A549 (cell line): ENCODE data around the gene SLC24A4. TPM values are rescaled to one million over a fixed set of nuclear protein-coding genes. Genes with fewer than 3 reads are reported as not detected.

Source experiments
- ATAC-seq, 2 experiments: fragments of 200-7000 bp in 1 of 2; fragments of >200 bp in 1 of 2; cut with Nextera tagmentation in 1 of 2; cut with Tn5 transposase in 1 of 2; 3 replicates each; pipeline versions ENCODE4 v1.8.0 to v1.9.1; 2018 to 2020; ENCODE audit warnings: mild to moderate bottlenecking in 1 of 2, moderate library complexity in 1 of 2
- CTCF ChIA-PET: fragments of 300-600 bp; sonication (Branson Sonifier 250); formaldehyde crosslinking; extraction: SDS; loops from one replicate; lab custom pipeline; 2021; ENCODE audit warnings: antibody characterized with exemption, inconsistent platforms; lab: Yijun Ruan, JAX
- POLR2A ChIA-PET: fragments of 350-600 bp; formaldehyde crosslinking; extraction: SDS; loops from one replicate; lab custom pipeline; 2021; ENCODE audit warnings: antibody characterized with exemption, inconsistent platforms; lab: Yijun Ruan, JAX
- DNase-seq, 2 experiments: peaks; one replicate each; pipeline versions ENCODE4 v3.0.0 to v3.0.0-alpha.2; 2011 to 2016; ENCODE audit warnings: low read depth in 1 of 2, low spot score in 1 of 2
- FAIRE-seq: peaks from 2 replicates; lab custom pipeline; 2011; peaks lifted over from hg19 to GRCh38; lab: Jason Lieb, UNC
- H3K27ac ChIP-seq, 2 experiments: fragments of >200 bp; sonication (Bioruptor Twin); formaldehyde crosslinking; 3 replicates each; pipeline ENCODE4 v1.5.1; 2016 to 2017
- H3K4me1 ChIP-seq: fragments of >200 bp; sonication (Bioruptor Twin); formaldehyde crosslinking; 3 replicates; pipeline ENCODE4 v1.6.1; 2016
- H3K4me2 ChIP-seq: fragments of >200 bp; sonication (Bioruptor Twin); formaldehyde crosslinking; 3 replicates; pipeline ENCODE4 v1.6.1; 2016
- H3K4me3 ChIP-seq: fragments of >200 bp; sonication (Bioruptor Twin); formaldehyde crosslinking; 3 replicates; pipeline ENCODE4 v1.5.1; 2016
- H3K9me3 ChIP-seq: fragments of >200 bp; sonication (Bioruptor Twin); formaldehyde crosslinking; 3 replicates; pipeline ENCODE4 v1.6.1; 2016
- ATOH8 ChIP-seq: fragments of 250-450 bp; sonication (Bioruptor Pico); IDR thresholded peaks from 2 replicates; pipeline ENCODE4 v1.5.0; 2020; ENCODE audit warnings: low read depth, mild to moderate bottlenecking, moderate library complexity
- CBX2 ChIP-seq: fragments of 200-600 bp; sonication (generic); IDR thresholded peaks from 2 replicates; pipeline ENCODE4 v1.6.1; 2016; ENCODE audit warnings: low read depth, mild to moderate bottlenecking, borderline replicate concordance
- CBX8 ChIP-seq: fragments of 200-600 bp; sonication (generic); IDR thresholded peaks from 2 replicates; pipeline ENCODE4 v1.6.1; 2016
- CEBPB ChIP-seq, 2 experiments: fragments of >200 bp in 1 of 2; sonication (Bioruptor Twin) in 1 of 2; formaldehyde crosslinking in 1 of 2; IDR thresholded peaks; 2 replicates each; pipeline ENCODE4 v1.6.1; 2012 to 2016
- CHD4 ChIP-seq: fragments of 200-600 bp; sonication (generic); IDR thresholded peaks from 2 replicates; pipeline ENCODE4 v1.6.1; 2016; ENCODE audit warnings: antibody characterized with exemption, mild to moderate bottlenecking, borderline replicate concordance
- EP300 ChIP-seq, 2 experiments: fragments of >200 bp; sonication (Bioruptor Twin); formaldehyde crosslinking; IDR thresholded peaks; 2 replicates in 1 of 2; 3 replicates in 1 of 2; pipeline ENCODE4 v1.6.1; 2016 to 2017
- GATA3 ChIP-seq: IDR thresholded peaks from 2 replicates; pipeline ENCODE4 v1.6.1; 2012; ENCODE audit warnings: borderline replicate concordance
- HDAC2 ChIP-seq: fragments of 200-600 bp; sonication (generic); IDR thresholded peaks from 2 replicates; pipeline ENCODE4 v1.6.1; 2016
- HES2 ChIP-seq: fragments of >200 bp; sonication (Bioruptor Twin); formaldehyde crosslinking; IDR thresholded peaks from 2 replicates; pipeline ENCODE4 v1.6.1; 2016
- HEYL ChIP-seq: fragments of 250-450 bp; sonication (Bioruptor Pico); IDR thresholded peaks from 2 replicates; pipeline ENCODE4 v1.8.0; 2021; ENCODE audit warnings: mild to moderate bottlenecking, moderate library complexity
- HOXA7 ChIP-seq: fragments of 250-450 bp; sonication (Bioruptor Pico); IDR thresholded peaks from 2 replicates; pipeline ENCODE4 v1.5.0; 2020; ENCODE audit warnings: mild to moderate bottlenecking, moderate library complexity
- HOXB13 ChIP-seq: fragments of 250-450 bp; sonication (Bioruptor Pico); IDR thresholded peaks from 2 replicates; pipeline ENCODE4 v1.5.0; 2020; ENCODE audit warnings: low read depth, mild to moderate bottlenecking, moderate library complexity
- JUN ChIP-seq, 2 experiments: fragments of >200 bp; sonication (Bioruptor Twin); formaldehyde crosslinking; IDR thresholded peaks; 2 replicates in 1 of 2; 3 replicates in 1 of 2; pipeline ENCODE4 v1.6.1; 2016 to 2017
- JUNB ChIP-seq: fragments of >200 bp; sonication (Bioruptor Twin); formaldehyde crosslinking; IDR thresholded peaks from 2 replicates; pipeline ENCODE4 v1.6.1; 2016
- KDM1A ChIP-seq: fragments of 200-600 bp; sonication (generic); IDR thresholded peaks from 2 replicates; pipeline ENCODE4 v1.6.1; 2016; ENCODE audit warnings: low read depth, mild to moderate bottlenecking
- MAFK ChIP-seq: fragments of 450-650 bp; IDR thresholded peaks from 2 replicates; pipeline ENCODE4 v1.6.1; 2014; ENCODE audit not compliant: partially characterized antibody
- MAZ ChIP-seq: fragments of 150-350 bp; IDR thresholded peaks from 2 replicates; pipeline ENCODE4 v1.6.1; 2014; ENCODE audit warnings: antibody characterized with exemption, low read depth, low read length, borderline replicate concordance
- NFE2L2 ChIP-seq: fragments of 150-350 bp; conservative IDR thresholded peaks from 2 replicates; pipeline ENCODE4 v1.6.1; 2014; ENCODE audit warnings: low read length
- PHF8 ChIP-seq: fragments of 200-600 bp; sonication (generic); IDR thresholded peaks from 2 replicates; pipeline ENCODE4 v1.6.1; 2016; ENCODE audit warnings: low read depth, mild to moderate bottlenecking, antibody characterized with exemption, moderate library complexity, borderline replicate concordance
- POLR2A ChIP-seq: IDR thresholded peaks from 2 replicates; pipeline ENCODE4 v1.6.1; 2012; ENCODE audit warnings: mild to moderate bottlenecking, low read length
- POLR2AphosphoS2 ChIP-seq: conservative IDR thresholded peaks from 2 replicates; pipeline ENCODE4 v1.6.1; 2012; ENCODE audit warnings: low read length, improper control_type of control experiment, inconsistent platforms
- RAD21 ChIP-seq, 2 experiments: fragments of >200 bp in 1 of 2; sonication (Bioruptor Twin) in 1 of 2; formaldehyde crosslinking in 1 of 2; IDR thresholded peaks in 1 of 2; conservative IDR thresholded peaks in 1 of 2; 2 replicates in 1 of 2; 3 replicates in 1 of 2; pipeline ENCODE4 v1.6.1; 2012 to 2018; ENCODE audit warnings: inconsistent platforms in 1 of 2
- RARB ChIP-seq: fragments of 250-450 bp; sonication (Bioruptor Pico); IDR thresholded peaks from 2 replicates; pipeline ENCODE4 v1.8.0; 2021; ENCODE audit warnings: mild to moderate bottlenecking, moderate library complexity
- RFX5 ChIP-seq: fragments of 450-650 bp; IDR thresholded peaks from 2 replicates; pipeline ENCODE4 v1.7.1; 2014; ENCODE audit warnings: antibody characterized with exemption, mild to moderate bottlenecking, moderate library complexity
- TP53 ChIP-seq: fragments of 250-450 bp; sonication (Bioruptor Pico); IDR thresholded peaks from 2 replicates; pipeline ENCODE4 v1.5.0; 2021; ENCODE audit warnings: mild to moderate bottlenecking, moderate library complexity
- USF2 ChIP-seq: fragments of 450-650 bp; IDR thresholded peaks from 2 replicates; pipeline ENCODE4 v1.6.1; 2014; ENCODE audit warnings: antibody characterized with exemption
- ZFP36 ChIP-seq: fragments of 450-650 bp; IDR thresholded peaks from 2 replicates; pipeline ENCODE4 v1.6.1; 2014; ENCODE audit warnings: borderline replicate concordance; ENCODE audit not compliant: partially characterized antibody
- ZNF302 ChIP-seq: fragments of 250-450 bp; sonication (Bioruptor Pico); IDR thresholded peaks from 2 replicates; pipeline ENCODE4 v1.9.0; 2021; ENCODE audit warnings: inconsistent platforms, mild to moderate bottlenecking, moderate library complexity
- WGBS: methylation state at CpG from one replicate; pipeline ENCODE4 v1.1.6; 2017; ENCODE audit errors: missing lambda C conversion rate; 5-methylcytosine and 5-hydroxymethylcytosine counted together
- polyA plus RNA-seq, 4 experiments: library from polyadenylated mRNA; depleted of rRNA in 3 of 4; stranded (reverse); fragments of >200 nt; fragmentation: RNase III in 1 of 4; extraction: RNeasy Plus Mini Kit Qiagen cat#74134 plus additional on column Dnase treatment in 1 of 4; gene quantifications; 2 replicates in 3 of 4; 3 replicates in 1 of 4; pipeline ENCODE4 v1.2.3, GENCODE V29; 2011 to 2017
- TF ChIP-seq, protein P1 (sequence below): IDR thresholded peaks from 2 replicates; pipeline ENCODE4 v1.6.1; 2012; ENCODE audit warnings: low read depth, borderline replicate concordance
- TF ChIP-seq, protein P2 (sequence below): IDR thresholded peaks from 2 replicates; pipeline ENCODE4 v1.6.1; 2012
- TF ChIP-seq, protein P3 (sequence below): fragments of 250-450 bp; sonication (Bioruptor Pico); IDR thresholded peaks from 2 replicates; pipeline ENCODE4 v1.5.0; 2021; ENCODE audit warnings: mild to moderate bottlenecking, moderate library complexity, borderline replicate concordance

The SLC24A4 gene
- polyA plus RNA-seq, 2 of the 4 experiments (the other 2 are of a cell fraction) = 0.05 to 0.19 TPM

- TF ChIP-seq ATOH8 (CRISPR knock-in tag) = no peak
- no peak for TF ChIP-seq EP300 (IDR thresholded peaks at IDR 0.05)
- TF ChIP-seq, all 56 proteins: peak for 0
Measured at GRCh38 chr14:92447416-92448197, 124.6 kb downstream of the SLC24A4 start (continued).

- CTCF ChIA-PET = interaction anchor here (0.9 to 1.4 kb wide), 3 partner anchors 12 to 314 kb away, joined by 3 to 6 read pairs (median 3); no protein-coding TSS in a partner anchor
- Histone ChIP-seq H3K4me1 (no peaks in the 10 kb centered on the region), H3K4me3 (no peak overlapping the region), H3K9me3 (no peaks in the 10 kb centered on the region)
- POLR2A ChIA-PET = no interaction called here
- WGBS = 79% methylated on average over 6 of the region's 6 CpGs
- no peak for ATAC-seq
- no peak for DNase-seq
- TF ChIP-seq MAFK (no peak), RAD21 (conservative IDR thresholded peaks at IDR 0.05 in 1 of 2, IDR thresholded peaks at IDR 0.05 in 1 of 2) (no peak), POLR2A (no peak), HOXA7 (no peak), USF2 (no peak), JUN (IDR thresholded peaks at IDR 0.05) (no peak), CBX8 (no peak), MAZ (no peak), GATA3 (no peak), CBX2 (no peak), CEBPB (IDR thresholded peaks at IDR 0.05) (no peak), HOXB13 (CRISPR knock-in tag) (no peak), RARB (CRISPR knock-in tag) (no peak), JUNB (no peak), HDAC2 (no peak), ZFP36 (no peak), KDM1A (no peak), RFX5 (no peak)
- TF ChIP-seq, protein P1, sequence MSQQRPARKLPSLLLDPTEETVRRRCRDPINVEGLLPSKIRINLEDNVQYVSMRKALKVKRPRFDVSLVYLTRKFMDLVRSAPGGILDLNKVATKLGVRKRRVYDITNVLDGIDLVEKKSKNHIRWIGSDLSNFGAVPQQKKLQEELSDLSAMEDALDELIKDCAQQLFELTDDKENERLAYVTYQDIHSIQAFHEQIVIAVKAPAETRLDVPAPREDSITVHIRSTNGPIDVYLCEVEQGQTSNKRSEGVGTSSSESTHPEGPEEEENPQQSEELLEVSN = no peak
- TF ChIP-seq, protein P2, sequence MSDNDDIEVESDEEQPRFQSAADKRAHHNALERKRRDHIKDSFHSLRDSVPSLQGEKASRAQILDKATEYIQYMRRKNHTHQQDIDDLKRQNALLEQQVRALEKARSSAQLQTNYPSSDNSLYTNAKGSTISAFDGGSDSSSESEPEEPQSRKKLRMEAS = no peak
- TF ChIP-seq, all 56 proteins: peak for 0
- Histone ChIP-seq H3K4me2 (no peak overlapping the region), H3K27ac (no peak overlapping the region)
- FAIRE-seq = no peak
Measured at GRCh38 chr14:92448786-92449185, 125.8 kb downstream of the SLC24A4 start.

DNA sequence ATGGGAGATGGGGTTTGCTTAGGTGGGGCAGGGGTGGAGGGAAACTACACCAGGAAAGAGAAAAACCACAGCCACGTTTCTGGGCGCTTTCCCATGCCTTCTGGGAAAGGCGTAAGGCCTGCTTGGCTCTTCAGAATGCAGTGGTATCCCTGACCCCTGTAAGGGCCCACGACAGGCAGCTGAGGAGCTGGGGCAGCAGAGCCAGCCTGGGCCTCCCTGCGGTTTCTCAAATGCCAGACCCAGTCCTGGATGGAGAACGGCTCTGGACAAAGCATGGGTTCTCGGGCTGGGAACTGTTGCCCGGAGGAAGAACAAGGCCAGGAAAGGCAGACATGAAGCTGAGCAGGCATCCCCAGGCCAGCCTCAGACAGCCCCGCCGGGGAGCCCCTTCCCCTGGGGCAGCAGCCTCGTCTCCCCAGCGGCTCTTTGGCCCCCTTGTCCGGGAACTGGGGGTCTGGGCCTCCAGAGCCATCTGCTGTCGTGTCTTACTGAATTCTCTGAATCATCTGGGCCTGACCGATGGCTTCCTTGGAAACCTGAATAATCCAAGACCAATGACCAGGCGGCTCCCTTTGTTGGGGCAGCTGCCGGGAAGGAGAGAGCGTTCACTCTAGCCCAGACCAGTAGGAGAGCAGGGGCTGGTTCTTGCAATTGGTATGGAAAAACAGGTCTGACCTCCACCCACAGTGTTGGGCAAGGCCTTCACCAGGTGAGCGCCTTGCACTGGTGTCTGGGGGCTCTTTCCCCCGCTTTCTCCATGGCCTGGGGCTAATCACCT lies 126.6 kb downstream of the SLC24A4 start:
- no peak overlapping the region for H3K4me3 ChIP-seq
- no peak for DNase-seq
- WGBS = 80% methylated on average over 20 of the region's 20 CpGs
- ChIA-PET CTCF (interaction anchor here (0.6 to 1.4 kb wide), 5 partner anchors 11 to 682 kb away, joined by 3 to 6 read pairs (median 3); no protein-coding TSS in a partner anchor), POLR2A (no interaction called here)
- H3K4me1 ChIP-seq = no peaks in the 10 kb centered on the region
- no peak overlapping the region for H3K4me2 ChIP-seq
- no peaks in the 10 kb centered on the region for H3K9me3 ChIP-seq
- no peak for FAIRE-seq
- no peak overlapping the region for H3K27ac ChIP-seq
- no peak for TF ChIP-seq PHF8
- no peak for TF ChIP-seq ZNF302 (CRISPR knock-in tag)
- no peak for TF ChIP-seq NFE2L2
- TF ChIP-seq HEYL (CRISPR knock-in tag) = no peak
- no peak for TF ChIP-seq HES2
- TF ChIP-seq RARB (CRISPR knock-in tag) = no peak
- TF ChIP-seq ZFP36 = no peak
- no peak for TF ChIP-seq GATA3
- no peak for TF ChIP-seq JUN (IDR thresholded peaks at IDR 0.05)
- TF ChIP-seq CHD4 = no peak
- TF ChIP-seq, protein P3, sequence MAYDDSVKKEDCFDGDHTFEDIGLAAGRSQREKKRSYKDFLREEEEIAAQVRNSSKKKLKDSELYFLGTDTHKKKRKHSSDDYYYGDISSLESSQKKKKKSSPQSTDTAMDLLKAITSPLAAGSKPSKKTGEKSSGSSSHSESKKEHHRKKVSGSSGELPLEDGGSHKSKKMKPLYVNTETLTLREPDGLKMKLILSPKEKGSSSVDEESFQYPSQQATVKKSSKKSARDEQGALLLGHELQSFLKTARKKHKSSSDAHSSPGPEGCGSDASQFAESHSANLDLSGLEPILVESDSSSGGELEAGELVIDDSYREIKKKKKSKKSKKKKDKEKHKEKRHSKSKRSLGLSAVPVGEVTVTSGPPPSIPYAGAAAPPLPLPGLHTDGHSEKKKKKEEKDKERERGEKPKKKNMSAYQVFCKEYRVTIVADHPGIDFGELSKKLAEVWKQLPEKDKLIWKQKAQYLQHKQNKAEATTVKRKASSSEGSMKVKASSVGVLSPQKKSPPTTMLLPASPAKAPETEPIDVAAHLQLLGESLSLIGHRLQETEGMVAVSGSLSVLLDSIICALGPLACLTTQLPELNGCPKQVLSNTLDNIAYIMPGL (CRISPR knock-in tag) = no peak
- TF ChIP-seq POLR2AphosphoS2 = no peak
- TF ChIP-seq TP53 (CRISPR knock-in tag) = no peak
- no peak for ATAC-seq
